Activated CD4-positive, alpha-beta T cell treated with anti-CD3 and anti-CD28 coated beads, Interleukin-2, amount 50 U/mL, for 1 hour (primary cell): ENCODE results near the gene LBHD2.
"Not testable (repeated sequence)": the region's sequence is repeated elsewhere in the genome, so short reads cannot be mapped to it uniquely, and the experiment has no call there.

Experiments used
- DNase-seq: peaks from one replicate; pipeline ENCODE4 v3.0.0-alpha.2; 2020

The LBHD2 gene

GRCh38 chr14:103084021-103084919 lies at the start of gene LBHD2:
Gene LBHD2 (plus strand): TSS chr14:103084210. CDS start chr14:103086013, 1,803 bp downstream.
- DNase-seq = no peak

GRCh38 chr14:103041464-103041863 lies 42.5 kb upstream of the LBHD2 start:
- DNase-seq = no peak

GRCh38 chr14:103043257-103044015 lies 40.6 kb upstream of the LBHD2 start:
- DNase-seq = no peak

- no peak for DNase-seq
These were observed 38.6 kb upstream of the LBHD2 start for GRCh38 chr14:103045371-103045869.

GRCh38 chr14:103047453-103047852 lies 36.6 kb upstream of the LBHD2 start:
- not testable (repeated sequence) for DNase-seq

- no peak for DNase-seq
These were observed 33.1 kb upstream of the LBHD2 start for GRCh38 chr14:103050935-103051334.

- DNase-seq = no peak
These were observed 31.6 kb upstream of the LBHD2 start for GRCh38 chr14:103052407-103052806.

- no peak for DNase-seq
These were observed 28.3 kb upstream of the LBHD2 start for GRCh38 chr14:103055695-103056094.

GRCh38 chr14:103056322-103057027 lies 27.5 kb upstream of the LBHD2 start:
- DNase-seq = no peak

GRCh38 chr14:103057028-103057371 lies 27.0 kb upstream of the LBHD2 start:
- DNase-seq = no peak

GRCh38 chr14:103057372-103058163 lies 26.4 kb upstream of the LBHD2 start, which contains the start of gene CDC42BPB:
Gene CDC42BPB (minus strand): TSS chr14:103057549. CDS start chr14:103057173, 376 bp downstream.
- peak; percentile 57 for DNase-seq

GRCh38 chr14:103058164-103059055 lies 25.6 kb upstream of the LBHD2 start:
- no peak for DNase-seq

- no peak for DNase-seq
These were observed 24.5 kb upstream of the LBHD2 start for GRCh38 chr14:103059556-103059955.

GRCh38 chr14:103061482-103061976 lies 22.5 kb upstream of the LBHD2 start:
- no peak for DNase-seq

- no peak for DNase-seq
These were observed 19.6 kb upstream of the LBHD2 start for GRCh38 chr14:103064436-103064835.

- DNase-seq = no peak
These were observed 19.0 kb upstream of the LBHD2 start for GRCh38 chr14:103064978-103065377.

GRCh38 chr14:103065861-103066260 lies 18.1 kb upstream of the LBHD2 start:
- DNase-seq = no peak

GRCh38 chr14:103066399-103066798 lies 17.6 kb upstream of the LBHD2 start:
- DNase-seq = no peak

GRCh38 chr14:103067231-103067954 lies 16.6 kb upstream of the LBHD2 start:
- no peak for DNase-seq
